Measurements from ENCODE around the gene PKM. TPM values are rescaled to one million over a fixed set of nuclear protein-coding genes. Genes with fewer than 3 reads are reported as not detected.
A peak's percentile ranks its signal among the peaks of the same experiment; 100 is the strongest.

The PKM gene
- total RNA-seq, 4 donors from 2014 or later, result 307 to 392 (median 318) TPM

DNA sequence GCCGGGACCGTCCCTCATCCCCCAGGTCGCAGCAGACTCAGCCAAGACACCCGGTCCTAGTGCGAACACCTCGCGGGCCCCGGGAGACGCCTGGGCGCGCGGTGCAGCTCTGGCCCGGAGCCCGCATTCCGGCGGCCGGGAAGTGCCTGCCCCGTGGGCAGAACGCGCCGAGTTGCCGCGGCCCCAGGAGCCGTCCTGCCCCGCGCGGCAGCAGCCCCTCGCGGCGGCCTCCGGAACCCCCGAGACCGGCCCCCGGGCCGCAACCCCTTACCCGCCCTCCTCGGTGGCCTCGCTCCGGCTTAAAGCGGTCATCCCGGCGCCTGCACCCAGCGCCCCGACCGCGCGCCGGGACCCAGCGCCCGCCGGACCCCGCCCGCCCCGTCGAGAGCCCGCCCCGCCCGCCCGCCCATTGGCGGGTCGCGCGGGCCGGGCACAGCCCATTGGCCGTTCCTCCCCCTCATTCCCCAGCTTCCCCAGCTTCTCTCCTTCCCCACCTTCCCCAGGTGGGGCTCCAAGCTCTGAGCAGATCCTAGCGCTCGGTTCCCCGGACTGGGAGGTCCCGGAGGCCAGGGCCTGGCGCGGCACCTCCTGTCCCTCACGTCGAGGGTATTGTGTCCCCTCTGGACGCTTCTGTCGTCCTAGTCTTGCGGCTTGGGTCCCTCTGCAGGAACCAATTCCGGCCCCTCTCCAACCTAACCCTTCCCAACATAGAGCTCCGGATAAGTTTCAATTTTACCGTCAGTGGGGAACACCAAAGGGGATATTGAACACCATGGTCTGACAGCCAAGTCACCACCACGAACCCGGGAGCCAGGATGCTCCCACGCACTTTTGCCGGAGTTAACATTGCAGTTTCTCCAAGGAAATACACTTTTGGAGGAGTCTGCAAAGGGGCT lies 33.3 kb downstream of the PKM start, which contains the start of gene GRAMD2A:
TSS of gene GRAMD2A (minus strand) at position 328 of the 896 bp plus-strand sequence.
- peak; percentile 9 to 10 for TF ChIP-seq POLR2A (IDR thresholded peaks at IDR 0.05)
- TF ChIP-seq, protein P1, sequence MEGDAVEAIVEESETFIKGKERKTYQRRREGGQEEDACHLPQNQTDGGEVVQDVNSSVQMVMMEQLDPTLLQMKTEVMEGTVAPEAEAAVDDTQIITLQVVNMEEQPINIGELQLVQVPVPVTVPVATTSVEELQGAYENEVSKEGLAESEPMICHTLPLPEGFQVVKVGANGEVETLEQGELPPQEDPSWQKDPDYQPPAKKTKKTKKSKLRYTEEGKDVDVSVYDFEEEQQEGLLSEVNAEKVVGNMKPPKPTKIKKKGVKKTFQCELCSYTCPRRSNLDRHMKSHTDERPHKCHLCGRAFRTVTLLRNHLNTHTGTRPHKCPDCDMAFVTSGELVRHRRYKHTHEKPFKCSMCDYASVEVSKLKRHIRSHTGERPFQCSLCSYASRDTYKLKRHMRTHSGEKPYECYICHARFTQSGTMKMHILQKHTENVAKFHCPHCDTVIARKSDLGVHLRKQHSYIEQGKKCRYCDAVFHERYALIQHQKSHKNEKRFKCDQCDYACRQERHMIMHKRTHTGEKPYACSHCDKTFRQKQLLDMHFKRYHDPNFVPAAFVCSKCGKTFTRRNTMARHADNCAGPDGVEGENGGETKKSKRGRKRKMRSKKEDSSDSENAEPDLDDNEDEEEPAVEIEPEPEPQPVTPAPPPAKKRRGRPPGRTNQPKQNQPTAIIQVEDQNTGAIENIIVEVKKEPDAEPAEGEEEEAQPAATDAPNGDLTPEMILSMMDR (IDR thresholded peaks at IDR 0.05), result no peak
- Histone ChIP-seq H3K4me1 (peaks cover 0 to 35% (median 0%) of the 10 kb centered on the region in 4 donors), H3K27ac (peak within 1 kb of the TSS in 2 of 4 donors; percentile 41 to 61), H3K36me3 (peaks cover 0 to 39% (median 0%) of the 10 kb centered on the region in 3 donors), H3K9me3 (no peaks in the 10 kb centered on the region), H3K4me3 (peak within 1 kb of the TSS; percentile 25 to 77 (median 53)), H3K27me3 (no peaks in the 10 kb centered on the region)
- DNase-seq, result peak in 2 of 3 donors; percentile 63 to 82

DNA sequence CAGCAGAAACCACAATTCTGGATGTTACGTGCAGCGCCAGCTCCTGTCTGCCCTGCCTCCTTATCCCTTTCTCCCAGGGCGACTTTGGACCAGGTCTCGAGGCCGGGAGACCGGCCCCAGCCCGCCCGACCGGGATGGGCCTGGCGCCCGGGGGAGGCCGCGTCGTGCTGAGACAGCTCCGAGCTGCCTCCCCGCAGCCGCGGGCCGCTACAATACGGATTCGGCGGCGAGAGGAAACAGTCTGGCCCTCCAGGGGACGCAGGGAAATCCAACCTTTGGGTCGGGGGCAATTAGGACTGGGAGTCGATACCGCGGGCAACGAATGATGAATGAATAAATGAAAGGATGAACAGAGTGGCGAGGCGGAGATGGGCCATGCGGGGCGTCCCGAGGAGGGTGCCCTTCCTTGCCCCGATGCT lies 33.9 kb downstream of the PKM start:
- H3K27me3 ChIP-seq, result no peaks in the 10 kb centered on the region
- H3K4me3 ChIP-seq, result peak overlapping the region; percentile 25 to 77 (median 53)
- H3K4me1 ChIP-seq, result peaks cover 0 to 30% (median 0%) of the 10 kb centered on the region in 4 donors
- H3K36me3 ChIP-seq, result peaks cover 0 to 33% (median 0%) of the 10 kb centered on the region in 3 donors
- H3K9me3 ChIP-seq, result no peaks in the 10 kb centered on the region
- DNase-seq, result no peak
- TF ChIP-seq, protein P1 (IDR thresholded peaks at IDR 0.05), result no peak
- no peak for TF ChIP-seq POLR2A (IDR thresholded peaks at IDR 0.05)
- H3K27ac ChIP-seq, result peak overlapping the region in 2 of 4 donors; percentile 41 to 61

DNA sequence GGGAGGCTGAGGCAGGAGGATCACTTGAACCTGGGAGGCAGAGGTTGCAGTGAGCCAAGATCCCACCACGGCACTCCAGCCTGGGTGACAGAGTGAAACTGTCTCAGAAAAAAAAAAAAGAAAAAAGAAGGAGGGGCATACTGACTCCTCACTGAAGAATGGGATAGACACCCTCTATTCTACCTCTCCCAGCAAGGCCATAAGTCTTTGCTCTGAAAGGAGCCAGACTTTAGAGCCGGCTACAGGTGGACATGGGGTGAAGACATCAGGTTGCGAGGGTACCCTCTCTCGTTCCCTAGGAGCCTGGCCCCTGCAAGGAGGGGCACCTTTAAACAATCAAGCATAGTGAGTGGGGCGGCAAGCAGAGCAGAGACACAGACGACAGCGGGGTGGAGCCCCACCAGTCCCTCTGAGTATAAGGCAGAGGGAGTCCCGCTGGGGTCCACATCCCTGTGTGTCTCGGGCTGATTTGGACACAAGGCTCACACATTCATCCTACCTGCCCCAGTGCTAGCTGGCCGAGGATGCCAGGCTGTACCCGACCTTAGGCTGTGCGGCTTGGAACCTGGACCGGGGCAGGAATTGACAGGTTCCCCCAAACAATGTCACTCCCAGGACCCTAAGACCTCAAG lies 34.5 kb downstream of the PKM start:
- Histone ChIP-seq H3K9me3 (no peaks in the 10 kb centered on the region), H3K27me3 (no peaks in the 10 kb centered on the region), H3K36me3 (peaks cover 0 to 27% (median 0%) of the 10 kb centered on the region in 3 donors), H3K4me3 (peak overlapping the region in 2 of 4 donors; percentile 58 to 77), H3K4me1 (peaks cover 0 to 26% (median 0%) of the 10 kb centered on the region in 4 donors), H3K27ac (peak overlapping the region in 1 of 4 donors; percentile 61)
- TF ChIP-seq, protein P1 (IDR thresholded peaks at IDR 0.05), result no peak
- no peak for TF ChIP-seq POLR2A (IDR thresholded peaks at IDR 0.05)
- no peak for DNase-seq

DNA sequence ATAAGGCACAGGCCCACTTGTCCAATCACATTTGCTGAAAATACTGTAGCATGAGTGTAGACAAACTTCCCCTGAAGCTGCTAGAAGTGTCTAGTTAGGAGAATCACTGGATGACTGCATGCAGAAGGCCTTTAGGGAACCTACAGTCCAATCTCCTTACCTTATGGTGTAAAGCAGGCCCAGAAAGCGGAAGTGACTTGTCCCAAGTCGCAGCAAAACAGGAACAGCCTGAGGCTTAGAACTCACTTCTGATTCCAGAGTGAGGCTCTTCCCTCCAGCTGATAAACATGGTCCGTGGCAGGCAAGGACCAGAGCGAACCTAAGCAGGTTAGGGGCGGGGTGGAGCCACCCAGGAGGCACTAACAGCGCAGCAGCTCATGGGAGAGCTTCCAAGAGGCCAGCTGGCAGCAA lies 35.9 kb downstream of the PKM start:
- Histone ChIP-seq H3K4me1 (peaks cover 0 to 27% (median 0%) of the 10 kb centered on the region in 4 donors), H3K27ac (peak overlapping the region in 2 of 4 donors; percentile 14 to 20), H3K9me3 (no peaks in the 10 kb centered on the region), H3K36me3 (peaks cover 0 to 13% (median 0%) of the 10 kb centered on the region in 3 donors), H3K4me3 (no peak overlapping the region), H3K27me3 (no peaks in the 10 kb centered on the region)
- TF ChIP-seq, protein P1 (IDR thresholded peaks at IDR 0.05), result no peak
- no peak for TF ChIP-seq POLR2A (IDR thresholded peaks at IDR 0.05)
- no peak for DNase-seq

DNA sequence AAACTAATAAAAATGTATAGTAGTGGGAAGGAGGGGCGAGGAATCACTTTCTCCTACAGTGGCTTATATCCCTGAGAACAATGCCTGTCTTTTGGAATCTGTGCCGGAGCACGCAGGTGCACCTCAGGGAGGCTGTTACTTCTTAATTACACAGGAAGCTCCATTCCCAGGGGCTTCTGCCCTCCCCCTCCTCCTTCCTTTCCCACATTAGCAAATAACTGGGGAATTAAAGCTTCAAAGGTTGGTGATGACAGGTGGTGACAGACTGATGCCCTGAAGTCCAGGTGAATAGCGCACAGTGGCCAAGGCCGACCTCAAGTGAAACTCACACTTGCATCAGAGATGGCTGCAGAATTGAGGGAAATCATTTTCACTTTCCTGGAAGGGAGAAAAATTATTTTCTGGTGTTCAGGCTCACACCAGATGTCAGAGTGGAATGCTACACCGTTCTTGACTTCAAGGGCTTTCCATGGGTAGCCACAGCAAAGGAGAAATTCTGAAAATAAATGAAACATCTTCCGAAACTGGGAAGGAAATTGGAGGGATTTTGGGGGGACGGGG lies 37.1 kb downstream of the PKM start:
- H3K4me1 ChIP-seq, result peaks cover 0 to 20% (median 0%) of the 10 kb centered on the region in 4 donors
- no peaks in the 10 kb centered on the region for H3K9me3 ChIP-seq
- no peak for TF ChIP-seq POLR2A (IDR thresholded peaks at IDR 0.05)
- TF ChIP-seq, protein P1 (IDR thresholded peaks at IDR 0.05), result no peak
- no peaks in the 10 kb centered on the region for H3K27me3 ChIP-seq
- H3K36me3 ChIP-seq, result peaks cover 0 to 5% (median 0%) of the 10 kb centered on the region in 3 donors
- DNase-seq, result no peak
- H3K4me3 ChIP-seq, result no peak overlapping the region
- H3K27ac ChIP-seq, result peak overlapping the region in 2 of 4 donors; percentile 18 to 41

Measured in Peyer's patch (tissue), 4 donors.